K562 treated with DMSO at 1 percent for 48 hours (cell line): Measurements from ENCODE around the gene MUL1. TPM values are rescaled to one million over a fixed set of nuclear protein-coding genes. Genes with fewer than 3 reads are reported as not detected.

ENCODE experiments used
- total RNA-seq: library from RNA; unstranded; fragments of 300-600 nt; gene quantifications from 2 replicates; pipeline ENCODE4 v1.2.3, GENCODE V29; 2022; ENCODE audit warnings: low replicate concordance; ENCODE audit errors: extremely low read depth

MUL1 gene
- total RNA-seq, result not detected in 2 replicates

GRCh38 chr1:20507564-20508410 is at the start of gene MUL1:
MUL1 (minus strand) TSS chr1:20508151; CDS start chr1:20508024, 127 bp downstream.

GRCh38 chr1:20551945-20552727 is 44.2 kb upstream of the MUL1 start, which contains the start of gene FAM43B:
FAM43B (plus strand) TSS chr1:20552573; CDS start chr1:20552974, 401 bp downstream.

GRCh38 chr1:20485527-20486456 is 22.2 kb downstream of the MUL1 start, which contains the start of gene CAMK2N1:
CAMK2N1 (minus strand) TSS chr1:20486210; CDS start chr1:20485379, 831 bp downstream.

Other genes starting within 250 kb of the MUL1 start
- gene VWA5B1, start 217.3 kb downstream of the MUL1 start, total RNA-seq, result not detected in 2 replicates
- gene CAMK2N1, start 21.9 kb downstream of the MUL1 start, total RNA-seq, result not detected in 2 replicates
- not detected in 2 replicates for gene FAM43B, start 44.4 kb upstream of the MUL1 start, total RNA-seq
- gene CDA, start 80.9 kb upstream of the MUL1 start, total RNA-seq, result not detected in 2 replicates
- gene PINK1, start 125.3 kb upstream of the MUL1 start, total RNA-seq, result not detected in 2 replicates
- gene DDOST, start 153.2 kb upstream of the MUL1 start, total RNA-seq, result 274 TPM in 1 of 2 replicates, not detected in the other
- not detected in 2 replicates for gene KIF17, start 209.9 kb upstream of the MUL1 start, total RNA-seq
- gene SH2D5, start 224.6 kb upstream of the MUL1 start, total RNA-seq, result not detected in 2 replicates